Activated T-helper 17 cell treated with anti-CD3 and anti-CD28 coated beads, Interleukin-2, amount 50 U/mL, for 72 hours (primary cell): ENCODE results near the gene REM2. TPM values are rescaled to one million over a fixed set of nuclear protein-coding genes. Genes with fewer than 3 reads are reported as not detected.
"Not testable (repeated sequence)": the region's sequence is repeated elsewhere in the genome, so short reads cannot be mapped to it uniquely, and the experiment has no call there.

ENCODE experiments used
- ATAC-seq: fragments of 150-1000 bp; cut with Tn5 transposase; replicated peaks from 2 replicates; pipeline ENCODE4 v1.10.0; 2021; ENCODE audit warnings: mild to moderate bottlenecking, moderate library complexity
- H3K27ac Mint-ChIP-seq: one replicate; pipeline ENCODE4 v1.8.0; 2022; ENCODE audit warnings: mixed read lengths
- H3K27me3 Mint-ChIP-seq: one replicate; pipeline ENCODE4 v1.8.0; 2022; ENCODE audit warnings: mixed read lengths
- H3K36me3 Mint-ChIP-seq: one replicate; pipeline ENCODE4 v1.8.0; 2022; ENCODE audit warnings: low read depth, mild to moderate bottlenecking, mixed read lengths
- H3K4me1 Mint-ChIP-seq: one replicate; pipeline ENCODE4 v1.8.0; 2022; ENCODE audit warnings: mixed read lengths
- H3K4me3 Mint-ChIP-seq: one replicate; pipeline ENCODE4 v1.8.0; 2022; ENCODE audit warnings: mild to moderate bottlenecking, mixed read lengths
- H3K9me3 Mint-ChIP-seq: one replicate; pipeline ENCODE4 v1.8.0; 2022; ENCODE audit warnings: mixed read lengths
- total RNA-seq, 2 donors: library from RNA; stranded (reverse); gene quantifications; one replicate each; pipeline ENCODE4 v1.2.3, GENCODE V29; 2022

Gene REM2
- total RNA-seq, 2 donors from 2014 or later = 0.56 to 1.3 TPM

DNA sequence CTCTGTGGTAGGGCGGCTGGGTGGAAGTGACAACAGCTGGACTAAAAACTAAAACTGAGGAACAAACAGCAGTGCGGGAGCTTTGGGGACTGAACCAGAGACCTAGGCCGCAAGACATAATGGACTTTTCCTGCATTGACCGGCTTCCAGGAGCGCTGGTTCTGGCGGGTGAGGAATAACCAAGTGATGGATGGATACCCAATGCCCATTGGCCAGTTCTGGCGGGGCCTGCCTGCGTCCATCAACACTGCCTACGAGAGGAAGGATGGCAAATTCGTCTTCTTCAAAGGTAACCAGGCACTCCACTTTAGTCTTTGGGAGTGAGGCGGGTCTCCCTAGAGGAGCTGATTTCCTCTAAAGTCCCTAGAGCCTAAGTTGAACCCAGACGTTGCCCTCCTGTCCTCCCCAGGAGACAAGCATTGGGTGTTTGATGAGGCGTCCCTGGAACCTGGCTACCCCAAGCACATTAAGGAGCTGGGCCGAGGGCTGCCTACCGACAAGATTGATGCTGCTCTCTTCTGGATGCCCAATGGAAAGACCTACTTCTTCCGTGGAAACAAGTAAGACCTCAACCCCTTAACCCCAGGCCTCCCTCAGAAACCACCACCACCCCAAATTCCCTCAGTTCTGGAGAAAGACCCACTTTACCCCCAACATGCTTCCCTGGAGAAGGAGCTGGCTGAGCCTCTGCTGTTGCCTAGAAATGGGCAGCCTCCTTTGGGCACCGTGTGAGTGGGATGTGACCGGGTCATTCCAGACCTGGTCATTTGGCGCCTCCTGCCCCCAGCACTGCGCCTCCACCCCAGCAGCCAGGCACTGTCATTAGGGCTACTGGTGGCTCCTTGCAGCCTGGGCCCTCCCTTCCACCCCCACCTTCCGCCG is 38.6 kb upstream of the REM2 start:
- Mint-ChIP-seq H3K4me3 (no peak overlapping the region), H3K9me3 (no peaks in the 10 kb centered on the region), H3K27me3 (peaks cover 12% of the 10 kb centered on the region), H3K4me1 (no peaks in the 10 kb centered on the region), H3K27ac (no peak overlapping the region), H3K36me3 (no peaks in the 10 kb centered on the region)
- no peak for ATAC-seq

DNA sequence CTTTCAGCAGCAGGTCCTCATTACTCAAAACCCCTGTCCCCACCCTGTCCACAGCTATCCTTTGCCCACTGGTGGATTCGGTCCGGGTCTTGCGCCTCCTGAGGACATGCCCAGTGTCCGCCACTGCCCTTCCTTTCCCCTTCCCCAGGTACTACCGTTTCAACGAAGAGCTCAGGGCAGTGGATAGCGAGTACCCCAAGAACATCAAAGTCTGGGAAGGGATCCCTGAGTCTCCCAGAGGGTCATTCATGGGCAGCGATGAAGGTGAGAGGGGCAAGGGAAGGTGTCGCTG is 38.0 kb upstream of the REM2 start:
- Mint-ChIP-seq H3K4me1 (no peaks in the 10 kb centered on the region), H3K36me3 (no peaks in the 10 kb centered on the region), H3K27me3 (peaks cover 12% of the 10 kb centered on the region), H3K27ac (no peak overlapping the region), H3K4me3 (no peak overlapping the region), H3K9me3 (no peaks in the 10 kb centered on the region)
- ATAC-seq = no peak

DNA sequence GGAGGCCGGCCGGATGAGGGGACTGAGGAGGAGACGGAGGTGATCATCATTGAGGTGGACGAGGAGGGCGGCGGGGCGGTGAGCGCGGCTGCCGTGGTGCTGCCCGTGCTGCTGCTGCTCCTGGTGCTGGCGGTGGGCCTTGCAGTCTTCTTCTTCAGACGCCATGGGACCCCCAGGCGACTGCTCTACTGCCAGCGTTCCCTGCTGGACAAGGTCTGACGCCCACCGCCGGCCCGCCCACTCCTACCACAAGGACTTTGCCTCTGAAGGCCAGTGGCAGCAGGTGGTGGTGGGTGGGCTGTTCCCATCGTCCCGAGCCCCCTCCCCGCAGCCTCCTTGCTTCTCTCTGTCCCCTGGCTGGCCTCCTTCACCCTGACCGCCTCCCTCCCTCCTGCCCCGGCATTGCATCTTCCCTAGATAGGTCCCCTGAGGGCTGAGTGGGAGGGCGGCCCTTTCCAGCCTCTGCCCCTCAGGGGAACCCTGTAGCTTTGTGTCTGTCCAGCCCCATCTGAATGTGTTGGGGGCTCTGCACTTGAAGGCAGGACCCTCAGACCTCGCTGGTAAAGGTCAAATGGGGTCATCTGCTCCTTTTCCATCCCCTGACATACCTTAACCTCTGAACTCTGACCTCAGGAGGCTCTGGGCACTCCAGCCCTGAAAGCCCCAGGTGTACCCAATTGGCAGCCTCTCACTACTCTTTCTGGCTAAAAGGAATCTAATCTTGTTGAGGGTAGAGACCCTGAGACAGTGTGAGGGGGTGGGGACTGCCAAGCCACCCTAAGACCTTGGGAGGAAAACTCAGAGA is 37.0 kb upstream of the REM2 start:
- no peak overlapping the region for H3K27ac Mint-ChIP-seq
- peaks cover 1% of the 10 kb centered on the region for H3K4me1 Mint-ChIP-seq
- no peaks in the 10 kb centered on the region for H3K9me3 Mint-ChIP-seq
- no peak overlapping the region for H3K4me3 Mint-ChIP-seq
- peaks cover 12% of the 10 kb centered on the region for H3K27me3 Mint-ChIP-seq
- no peaks in the 10 kb centered on the region for H3K36me3 Mint-ChIP-seq
- no peak for ATAC-seq

DNA sequence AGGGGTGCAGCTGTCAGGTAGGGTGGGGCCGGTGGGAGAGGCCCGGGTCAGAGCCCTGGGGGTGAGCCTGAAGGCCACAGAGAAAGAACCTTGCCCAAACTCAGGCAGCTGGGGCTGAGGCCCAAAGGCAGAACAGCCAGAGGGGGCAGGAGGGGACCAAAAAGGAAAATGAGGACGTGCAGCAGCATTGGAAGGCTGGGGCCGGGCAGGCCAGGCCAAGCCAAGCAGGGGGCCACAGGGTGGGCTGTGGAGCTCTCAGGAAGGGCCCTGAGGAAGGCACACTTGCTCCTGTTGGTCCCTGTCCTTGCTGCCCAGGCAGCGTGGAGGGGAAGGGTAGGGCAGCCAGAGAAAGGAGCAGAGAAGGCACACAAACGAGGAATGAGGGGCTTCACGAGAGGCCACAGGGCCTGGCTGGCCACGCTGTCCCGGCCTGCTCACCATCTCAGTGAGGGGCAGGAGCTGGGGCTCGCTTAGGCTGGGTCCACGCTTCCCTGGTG is 36.2 kb upstream of the REM2 start:
- H3K27ac Mint-ChIP-seq = no peak overlapping the region
- H3K4me3 Mint-ChIP-seq = no peak overlapping the region
- no peaks in the 10 kb centered on the region for H3K36me3 Mint-ChIP-seq
- no peak for ATAC-seq
- peaks cover 12% of the 10 kb centered on the region for H3K27me3 Mint-ChIP-seq
- peaks cover 4% of the 10 kb centered on the region for H3K4me1 Mint-ChIP-seq
- H3K9me3 Mint-ChIP-seq = no peaks in the 10 kb centered on the region

DNA sequence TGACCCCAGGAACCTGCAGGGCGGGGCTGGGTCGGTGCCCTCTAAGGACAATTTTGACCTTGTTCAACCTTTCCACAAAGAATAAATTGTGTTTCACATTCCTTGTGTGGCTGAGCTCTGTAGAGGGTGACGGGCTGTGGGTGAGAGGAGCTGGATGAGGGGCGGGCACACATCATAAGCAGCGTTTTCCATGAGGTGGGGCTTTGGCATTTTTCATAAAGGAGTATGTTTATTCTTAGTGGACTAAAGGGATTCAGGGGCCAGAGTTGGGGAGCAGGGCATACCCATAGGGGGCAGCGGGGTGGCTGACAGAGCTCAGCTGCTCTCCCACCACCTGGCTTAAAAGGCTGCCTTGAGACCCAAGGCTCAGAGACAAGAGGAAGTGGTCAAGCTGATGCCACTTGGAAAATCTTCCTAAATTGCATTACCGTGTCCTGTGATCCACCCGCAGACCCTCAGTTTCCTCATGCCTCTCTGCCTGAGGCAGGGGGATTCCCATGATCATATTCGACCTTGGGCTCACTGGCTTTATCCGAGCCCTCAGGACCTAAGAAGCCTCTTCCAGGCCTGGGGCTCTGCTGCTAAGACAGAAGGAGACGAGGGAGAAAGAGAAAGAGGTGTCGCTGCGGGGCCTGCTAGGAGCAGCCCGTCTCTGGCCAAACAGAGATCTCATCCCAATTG is 35.2 kb upstream of the REM2 start:
- Mint-ChIP-seq H3K27ac (no peak overlapping the region), H3K4me1 (peaks cover 6% of the 10 kb centered on the region), H3K9me3 (no peaks in the 10 kb centered on the region), H3K36me3 (no peaks in the 10 kb centered on the region), H3K27me3 (peaks cover 12% of the 10 kb centered on the region), H3K4me3 (no peak overlapping the region)
- no peak for ATAC-seq

DNA sequence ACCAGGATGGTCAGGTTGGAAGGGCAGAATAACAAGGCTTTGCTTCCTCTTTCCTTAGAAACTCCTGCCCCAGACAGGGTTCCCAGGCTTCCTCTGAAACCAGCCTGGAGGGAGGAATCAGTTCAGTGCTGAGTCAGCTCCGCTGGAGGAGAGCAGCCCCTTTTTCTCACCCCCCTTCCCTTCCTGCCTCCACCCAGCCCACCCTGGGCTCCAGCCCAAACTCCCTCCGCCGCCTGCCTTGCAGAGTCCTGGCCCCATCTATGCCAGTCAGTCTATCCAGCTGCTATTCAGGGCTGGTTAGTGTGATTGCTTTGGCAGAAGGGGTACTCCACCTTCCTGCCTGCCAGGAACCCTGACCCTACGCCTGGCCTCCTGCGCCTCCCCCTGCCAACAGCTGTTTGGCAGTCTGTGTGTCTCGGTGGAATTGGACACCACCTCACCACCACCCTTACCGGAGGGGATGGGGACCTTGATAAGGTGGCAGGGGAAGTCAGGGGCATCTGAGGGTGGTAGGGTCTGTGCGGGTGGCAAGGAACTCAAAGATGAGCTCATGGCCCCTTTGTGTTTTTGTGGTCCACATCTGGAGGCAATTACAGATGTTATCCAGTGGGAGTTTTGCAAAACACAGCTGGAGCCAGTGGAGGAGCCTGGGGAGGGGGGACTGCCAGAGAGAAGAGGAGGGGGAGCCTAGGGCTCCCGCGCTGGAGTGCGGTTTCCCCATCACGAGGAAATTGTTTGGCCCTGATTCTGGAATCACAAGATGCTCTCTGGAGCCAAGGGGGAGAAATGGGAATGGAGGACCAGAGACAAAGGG is 34.5 kb upstream of the REM2 start:
- ATAC-seq = no peak

DNA sequence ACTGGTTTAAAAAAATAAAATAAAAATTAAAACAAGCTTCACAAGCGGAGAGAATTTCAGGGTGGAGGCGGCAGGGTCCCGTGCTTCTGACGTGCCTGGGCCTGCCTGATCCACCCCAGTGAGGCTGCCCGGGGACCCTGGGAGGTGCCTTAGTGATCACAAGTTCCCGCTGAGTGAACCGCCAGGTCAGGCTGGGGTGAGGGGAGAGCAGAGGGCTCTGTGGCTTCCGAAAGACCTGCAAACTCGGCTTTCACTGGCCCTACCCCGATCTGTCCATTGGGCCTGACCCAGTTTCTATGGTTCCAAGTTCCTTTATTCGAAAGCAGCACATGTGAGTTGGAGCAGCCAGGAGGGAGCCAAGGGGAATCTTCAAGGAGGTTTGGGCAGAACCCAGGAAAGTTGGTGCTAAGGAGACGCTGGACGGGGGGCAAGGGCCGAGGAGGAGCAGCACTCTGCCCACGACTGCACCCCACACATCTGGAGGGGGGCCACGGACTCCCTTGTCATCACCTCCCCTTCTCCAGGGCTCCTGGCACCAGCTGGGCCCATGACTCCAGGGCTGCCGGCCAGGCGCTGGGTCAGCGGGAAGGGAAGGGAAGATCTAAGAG is 33.7 kb upstream of the REM2 start:
- no peak for ATAC-seq
- H3K27ac Mint-ChIP-seq = no peak overlapping the region
- no peak overlapping the region for H3K4me3 Mint-ChIP-seq
- H3K27me3 Mint-ChIP-seq = peaks cover 9% of the 10 kb centered on the region
- H3K9me3 Mint-ChIP-seq = no peaks in the 10 kb centered on the region
- H3K4me1 Mint-ChIP-seq = peaks cover 10% of the 10 kb centered on the region
- H3K36me3 Mint-ChIP-seq = no peaks in the 10 kb centered on the region

More for the DNA sequence above, 34.5 kb upstream of the REM2 start:
- Mint-ChIP-seq H3K9me3 (no peaks in the 10 kb centered on the region), H3K36me3 (no peaks in the 10 kb centered on the region), H3K27me3 (peaks cover 9% of the 10 kb centered on the region), H3K27ac (peak overlapping the region; percentile 9), H3K4me1 (peaks cover 10% of the 10 kb centered on the region), H3K4me3 (no peak overlapping the region)

DNA sequence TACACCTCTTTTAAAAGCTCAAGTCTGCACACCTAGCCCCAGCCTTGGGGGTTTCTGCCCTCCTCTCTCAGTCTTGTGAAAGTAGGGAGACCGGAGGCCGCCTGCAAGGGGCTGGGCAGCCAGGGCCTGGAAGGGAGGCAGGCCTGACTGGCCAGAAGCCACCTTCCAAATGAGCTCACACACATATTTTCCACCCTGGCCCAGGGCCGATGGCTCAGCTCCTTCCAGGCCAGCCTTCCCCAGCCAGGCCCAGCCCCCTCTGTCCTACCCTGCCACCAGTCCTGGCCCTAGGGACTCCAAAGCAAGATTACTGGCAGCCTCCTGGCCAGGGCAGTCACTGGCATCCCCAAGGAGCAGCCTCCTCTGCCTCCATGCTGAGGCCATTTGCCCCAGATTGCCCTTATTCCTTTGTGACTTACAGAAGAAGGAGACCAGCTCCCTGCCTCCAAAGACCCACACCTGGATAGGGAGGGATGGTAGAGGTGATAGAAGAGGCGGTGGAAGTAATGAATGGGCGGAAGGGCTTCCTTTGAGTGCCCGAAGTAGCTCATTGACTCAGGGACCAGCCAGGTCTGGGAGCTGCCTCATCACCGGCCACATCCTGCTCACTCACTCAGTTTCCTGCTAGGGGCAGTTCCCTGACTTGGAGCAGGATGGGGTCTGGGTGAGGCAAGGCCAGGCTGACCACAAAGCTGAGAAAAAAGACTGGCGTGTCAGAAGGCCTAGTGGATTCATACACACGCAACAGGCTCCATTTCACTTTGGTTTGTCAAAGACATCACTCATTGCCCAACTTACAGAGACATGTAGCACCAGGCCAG is 31.9 kb upstream of the REM2 start:
- Mint-ChIP-seq H3K27me3 (peaks cover 5% of the 10 kb centered on the region), H3K4me1 (peaks cover 11% of the 10 kb centered on the region), H3K27ac (peak overlapping the region; percentile 56), H3K4me3 (peak overlapping the region; percentile 50), H3K36me3 (no peaks in the 10 kb centered on the region), H3K9me3 (no peaks in the 10 kb centered on the region)
- ATAC-seq = peak; percentile 91

DNA sequence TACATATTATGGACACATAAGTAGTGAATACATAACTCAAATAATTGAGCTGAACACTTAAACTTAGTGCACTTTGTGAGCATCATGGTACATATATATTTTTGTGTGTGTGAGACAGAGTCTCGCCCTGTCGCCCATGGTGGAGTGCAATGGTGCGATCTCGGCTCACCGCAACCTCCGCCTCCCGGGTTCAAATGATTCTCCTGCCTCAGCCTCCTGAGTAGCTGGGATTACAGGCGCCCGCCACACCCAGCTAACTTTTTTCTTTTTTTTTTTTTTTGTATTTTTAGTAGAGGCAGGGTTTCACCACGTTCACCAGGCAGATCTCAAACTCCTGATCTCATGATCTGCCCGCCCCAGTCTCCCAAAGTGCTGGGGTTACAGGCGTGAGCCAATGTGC is 30.8 kb upstream of the REM2 start:
- H3K27me3 Mint-ChIP-seq, H3K9me3 Mint-ChIP-seq, H3K27ac Mint-ChIP-seq, H3K4me3 Mint-ChIP-seq, H3K36me3 Mint-ChIP-seq, ATAC-seq: not testable (repeated sequence)
- H3K4me1 Mint-ChIP-seq = peaks cover 13% of the 10 kb centered on the region

DNA sequence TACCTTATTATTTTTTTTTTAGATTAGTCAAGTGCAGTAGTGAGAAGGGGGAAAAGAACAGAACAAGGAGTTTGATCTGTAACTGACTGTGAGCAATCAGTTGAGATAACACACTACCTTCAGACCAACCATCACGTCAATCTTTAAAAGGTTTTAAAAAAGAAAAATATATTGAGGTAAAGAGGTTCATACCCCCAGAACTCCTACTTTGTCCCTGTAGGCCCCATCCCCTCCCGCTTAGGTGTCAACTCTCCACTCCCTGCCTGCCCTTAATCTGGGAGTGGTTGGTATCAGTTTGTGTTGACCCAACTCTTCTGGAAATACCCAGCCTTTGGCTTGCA is 30.5 kb upstream of the REM2 start:
- Mint-ChIP-seq H3K36me3 (no peaks in the 10 kb centered on the region), H3K27me3 (peaks cover 5% of the 10 kb centered on the region), H3K9me3 (no peaks in the 10 kb centered on the region), H3K27ac (peak overlapping the region; percentile 82), H3K4me1 (peaks cover 13% of the 10 kb centered on the region), H3K4me3 (peak overlapping the region; percentile 80)
- no peak for ATAC-seq

DNA sequence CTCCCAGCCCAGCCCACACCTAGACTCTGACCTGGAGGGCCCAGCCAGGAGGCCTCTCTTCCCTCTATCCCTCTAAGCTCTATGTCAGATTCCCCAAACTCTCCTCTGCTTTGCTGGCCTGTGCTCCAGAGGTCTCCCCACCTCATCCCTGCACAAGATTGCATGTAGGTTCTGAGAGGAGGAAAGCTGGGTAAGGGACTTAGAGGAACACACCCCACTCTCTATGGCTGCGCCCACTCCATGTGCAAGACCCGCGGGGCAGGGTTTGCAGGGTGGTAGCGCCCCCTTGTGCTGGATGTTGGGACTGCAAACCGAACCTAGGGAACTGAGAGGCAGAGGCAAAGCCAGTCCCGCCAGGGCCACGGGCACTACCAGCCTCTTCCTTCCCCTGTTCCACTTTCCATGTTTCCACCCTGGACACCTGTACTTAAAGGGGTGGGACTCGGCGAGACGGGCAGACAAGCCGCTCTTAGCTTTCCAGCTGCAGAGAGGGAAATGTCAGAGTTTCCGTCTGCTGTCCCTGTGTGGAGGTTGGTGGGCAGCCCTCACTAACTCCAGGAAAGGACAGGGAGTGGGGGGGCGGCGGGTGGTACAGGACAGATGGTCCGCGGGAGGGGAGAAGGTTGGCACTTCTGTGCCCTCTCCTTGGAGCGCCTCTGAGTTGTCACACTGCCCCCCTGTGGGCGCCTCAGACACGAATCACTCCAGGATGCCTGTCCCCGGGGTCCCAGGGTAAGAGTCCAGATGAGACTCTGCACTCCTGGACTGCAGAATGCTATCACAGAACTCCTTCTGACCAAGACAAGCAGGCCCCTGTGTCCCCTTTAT is 29.9 kb upstream of the REM2 start:
- Mint-ChIP-seq H3K36me3 (no peaks in the 10 kb centered on the region), H3K27ac (peak overlapping the region; percentile 82), H3K27me3 (peaks cover 5% of the 10 kb centered on the region), H3K4me1 (peaks cover 15% of the 10 kb centered on the region), H3K4me3 (peak overlapping the region; percentile 80), H3K9me3 (no peaks in the 10 kb centered on the region)
- peak; percentile 70 for ATAC-seq

DNA sequence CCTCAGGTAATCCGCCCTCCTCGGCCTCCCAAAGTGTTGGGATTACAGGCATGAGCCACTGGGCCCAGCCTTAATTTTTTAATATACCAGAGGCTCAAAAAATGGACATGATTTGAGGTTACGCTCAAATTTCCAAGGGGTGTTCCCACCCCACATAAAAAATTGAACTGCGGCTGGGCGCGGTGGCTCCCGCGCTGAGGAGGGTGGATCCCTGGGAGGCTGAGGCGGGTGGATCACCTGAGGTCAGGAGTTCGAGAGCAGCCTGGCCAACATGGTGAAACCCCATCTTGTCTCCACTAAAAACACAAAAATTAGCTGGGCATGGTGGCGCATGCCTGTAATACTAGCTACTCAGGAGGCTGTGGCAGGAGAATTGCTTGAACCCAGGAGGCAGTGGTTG is 28.7 kb upstream of the REM2 start:
- not testable (repeated sequence) for H3K36me3 Mint-ChIP-seq, H3K4me3 Mint-ChIP-seq, H3K27ac Mint-ChIP-seq, ATAC-seq, H3K9me3 Mint-ChIP-seq, H3K27me3 Mint-ChIP-seq
- H3K4me1 Mint-ChIP-seq = peaks cover 22% of the 10 kb centered on the region
